GM12878 (cell line): ENCODE results near the gene ANAPC2. TPM values are rescaled to one million over a fixed set of nuclear protein-coding genes. Genes with fewer than 3 reads are reported as not detected.

Experiments
- ATAC-seq: fragments of 200-7000 bp; cut with Tn5 transposase; 3 replicates; pipeline ENCODE4 v1.9.1; 2020; ENCODE audit warnings: mild to moderate bottlenecking, moderate library complexity
- BruUV-seq: library from RNA; stranded (reverse); fragments of 400-500 nt; replicated peaks from 2 replicates; lab custom pipeline; 2021; lab: Mats Ljungman, UMichigan
- CTCF ChIA-PET: fragments of 300-600 bp; sonication (Branson Sonifier 250); formaldehyde crosslinking; extraction: SDS; loops from one replicate; lab custom pipeline; 2021; ENCODE audit warnings: inconsistent platforms; lab: Yijun Ruan, JAX
- POLR2A ChIA-PET: fragments of 350-600 bp; formaldehyde crosslinking; extraction: SDS; loops from one replicate; lab custom pipeline; 2021; ENCODE audit warnings: inconsistent platforms; lab: Charles Lee
- RAD21 ChIA-PET: fragments of 300-600 bp; sonication (Branson Sonifier 250); formaldehyde crosslinking; loops from one replicate; lab custom pipeline; 2023; ENCODE audit warnings: antibody characterized with exemption; ENCODE audit not compliant: unreplicated experiment; lab: Charles Lee
- SMC1A ChIA-PET: fragments of 300-600 bp; sonication (Branson Sonifier 250); formaldehyde crosslinking; loops from one replicate; lab custom pipeline; 2023; ENCODE audit not compliant: unreplicated experiment, uncharacterized antibody; lab: Charles Lee
- DNase-seq: peaks from one replicate; pipeline ENCODE4 v3.0.0-alpha.2; 2011; ENCODE audit warnings: low read depth, low spot score
- FAIRE-seq: peaks from 3 replicates; lab custom pipeline; 2011; peaks lifted over from hg19 to GRCh38; lab: Jason Lieb, UNC
- H2AFZ ChIP-seq: 2 replicates; pipeline ENCODE4 v1.6.0; 2011; ENCODE audit warnings: low read depth, low read length, control low read depth; ENCODE audit not compliant: control insufficient read depth
- H3K27ac ChIP-seq: 2 replicates; pipeline ENCODE4 v1.5.1; 2011; ENCODE audit warnings: control low read depth; ENCODE audit not compliant: control insufficient read depth, insufficient read depth
- H3K27me3 ChIP-seq, 2 experiments: replicated peaks in 1 of 2; 2 replicates each; pipeline versions ENCODE4 v1.6.0 to v1.6.1; 2011; ENCODE audit warnings: low read length in 1 of 2; ENCODE audit not compliant: control insufficient read depth in 2 of 2, insufficient read depth in 2 of 2
- H3K36me3 ChIP-seq, 2 experiments: 2 replicates each; pipeline ENCODE4 v1.5.1; 2011; ENCODE audit warnings: low read length in 1 of 2; ENCODE audit not compliant: control insufficient read depth in 2 of 2, insufficient read depth in 2 of 2
- H3K4me1 ChIP-seq: 2 replicates; pipeline ENCODE4 v1.6.1; 2011; ENCODE audit warnings: mild to moderate bottlenecking, low read length, moderate library complexity, mixed read lengths; ENCODE audit not compliant: control insufficient read depth, insufficient read depth
- H3K4me2 ChIP-seq: 2 replicates; pipeline ENCODE4 v1.6.0; 2011; ENCODE audit warnings: control low read depth; ENCODE audit not compliant: control insufficient read depth, insufficient read depth
- H3K4me3 ChIP-seq: fragments of 200-600 bp; sonication (generic); 2 replicates; pipeline ENCODE4 v1.5.1; 2016
- H3K79me2 ChIP-seq: 2 replicates; pipeline ENCODE4 v1.6.0; 2011; ENCODE audit warnings: low read length; ENCODE audit not compliant: control insufficient read depth, insufficient read depth
- H3K9ac ChIP-seq: 2 replicates; pipeline ENCODE4 v1.8.0; 2011; ENCODE audit warnings: low read length, control low read depth, mixed read lengths; ENCODE audit not compliant: control insufficient read depth, insufficient read depth
- H3K9me3 ChIP-seq: replicated peaks from 3 replicates; pipeline ENCODE4 v1.5.1; 2011; ENCODE audit warnings: mild to moderate bottlenecking, low read length; ENCODE audit not compliant: control insufficient read depth, insufficient read depth
- H4K20me1 ChIP-seq: 2 replicates; pipeline ENCODE4 v1.6.0; 2011; ENCODE audit not compliant: control insufficient read depth, insufficient read depth
- HCFC1 ChIP-seq: fragments of 150-350 bp; IDR thresholded peaks from 2 replicates; pipeline ENCODE4 v1.6.1; 2014; ENCODE audit warnings: low read length
- IKZF2 ChIP-seq, 2 experiments: fragments of 450-650 bp; IDR thresholded peaks; 2 replicates each; pipeline ENCODE4 v1.6.1; 2017; ENCODE audit warnings: mild to moderate bottlenecking in 2 of 2, moderate library complexity in 2 of 2
- MTA3 ChIP-seq: IDR thresholded peaks from 2 replicates; pipeline ENCODE4 v1.6.1; 2012; ENCODE audit warnings: low read length, inconsistent platforms, borderline replicate concordance
- SUZ12 ChIP-seq: fragments of 200-600 bp; sonication (generic); IDR thresholded peaks from one replicate; pipeline ENCODE4 v1.6.1; 2018; ENCODE audit warnings: antibody characterized with exemption, mild to moderate bottlenecking; ENCODE audit not compliant: unreplicated experiment
- WGBS: methylation state at CpG from one replicate; pipeline ENCODE4 v1.1.6; 2016; ENCODE audit warnings: low lambda C conversion rate; ENCODE audit not compliant: insufficient replicate concordance, insufficient coverage; ENCODE audit errors: missing lambda C conversion rate; 5-methylcytosine and 5-hydroxymethylcytosine counted together
- in situ Hi-C: fragments of 300-500 bp; cut with MboI; formaldehyde crosslinking; loops from 9 replicates; pipeline ENCODE4 v1.14.3; 2018; ENCODE audit warnings: mixed read lengths
- intact Hi-C: fragments of 100-400 bp; cut with micrococcal nuclease; formaldehyde crosslinking; loops from one replicate; pipeline ENCODE4 v1.14.2; 2022; ENCODE audit not compliant: unreplicated experiment
- polyA plus RNA-seq, 11 experiments: library from polyadenylated mRNA; depleted of rRNA in 4 of 11; unstranded in 6 of 11; stranded (reverse) in 5 of 11; fragments of >200 nt; fragmentation: Nextera tagmentation in 4 of 11; fragmentation: Illumina TruSeq in 1 of 11; extraction: Ambion mirVana in 4 of 11; extraction: Trizol in 1 of 11; gene quantifications; 1 replicate in 1 of 11; 2 replicates in 10 of 11; pipeline versions ENCODE4 v1.2.1 to v1.2.3, GENCODE V29; 2011 to 2016; ENCODE audit warnings: inconsistent platforms in 2 of 11, missing spikeins in 2 of 11, low read depth in 1 of 11
- total RNA-seq, 4 experiments: library from RNA; depleted of rRNA in 3 of 4; stranded (reverse); fragments of >200 nt in 3 of 4; fragmentation: Illumina TruSeq in 1 of 4; extraction: Trizol in 1 of 4; gene quantifications; 2 replicates each; pipeline versions ENCODE4 v1.2.1 to v1.2.3, GENCODE V29; 2013 to 2021
- TF ChIP-seq, protein P1 (sequence below): IDR thresholded peaks from 2 replicates; pipeline ENCODE4 v1.6.1; 2012; ENCODE audit warnings: mild to moderate bottlenecking, low read depth, low read length

The ANAPC2 gene
- total and polyA plus RNA-seq, 10 of the 15 experiments (the other 5 are each of a cell fraction or from before 2014, with no cell fraction given), result 0.03 to 65.2 (median 20.5) TPM

DNA sequence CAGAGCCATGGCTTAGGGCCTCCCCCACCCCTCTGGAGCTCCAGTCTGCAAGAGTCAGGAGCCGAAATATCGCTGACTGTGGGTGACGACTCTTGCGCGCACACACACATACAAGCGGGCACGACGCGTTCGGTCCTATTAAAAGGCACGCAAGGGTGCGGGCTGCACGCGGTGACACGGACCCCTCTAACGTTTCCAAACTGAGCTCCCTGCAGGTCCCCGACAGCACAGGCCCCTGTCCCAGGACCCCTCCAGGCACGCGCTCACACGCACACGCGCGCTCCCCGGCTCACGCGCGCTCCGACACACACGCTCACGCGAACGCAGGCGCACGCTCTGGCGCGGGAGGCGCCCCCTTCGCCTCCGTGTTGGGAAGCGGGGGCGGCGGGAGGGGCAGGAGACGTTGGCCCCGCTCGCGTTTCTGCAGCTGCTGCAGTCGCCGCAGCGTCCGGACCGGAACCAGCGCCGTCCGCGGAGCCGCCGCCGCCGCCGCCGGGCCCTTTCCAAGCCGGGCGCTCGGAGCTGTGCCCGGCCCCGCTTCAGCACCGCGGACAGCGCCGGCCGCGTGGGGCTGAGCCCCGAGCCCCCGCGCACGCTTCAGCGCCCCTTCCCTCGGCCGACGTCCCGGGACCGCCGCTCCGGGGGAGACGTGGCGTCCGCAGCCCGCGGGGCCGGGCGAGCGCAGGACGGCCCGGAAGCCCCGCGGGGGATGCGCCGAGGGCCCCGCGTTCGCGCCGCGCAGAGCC lies 49.5 kb downstream of the ANAPC2 start, which contains the start of gene GRIN1:
Gene GRIN1 (plus strand): TSS at position 433 of the 746 bp plus-strand sequence. CDS start 333 bp downstream, outside the sequence.
- intact Hi-C loops (no loop called here), in situ Hi-C loops (no loop called here)
- no peak within 1 kb of the TSS for H3K4me2 ChIP-seq
- H3K36me3 ChIP-seq, result no peaks in the 10 kb centered on the region
- CTCF ChIA-PET, result interaction anchor here (0.9 to 1.7 kb wide), 2 partner anchors 9 to 21 kb away, joined by 3 to 4 read pairs; no protein-coding TSS in a partner anchor
- POLR2A ChIA-PET, result interaction anchor here (3.1 kb wide), 1 partner anchor 11 kb away, joined by 8 read pairs; no protein-coding TSS in a partner anchor
- ATAC-seq (no peak), FAIRE-seq (no peak), DNase-seq (no peak)
- H3K9me3 ChIP-seq, result no peaks in the 10 kb centered on the region; the same call in 2 of the 3 replicates
- no peaks in the 10 kb centered on the region for H3K79me2 ChIP-seq
- TF ChIP-seq HCFC1, result no peak
- TF ChIP-seq IKZF2 (IDR thresholded peaks at IDR 0.05), result no peak
- peak; percentile 60 for TF ChIP-seq SUZ12
- no peak for TF ChIP-seq MTA3
- TF ChIP-seq, protein P1, sequence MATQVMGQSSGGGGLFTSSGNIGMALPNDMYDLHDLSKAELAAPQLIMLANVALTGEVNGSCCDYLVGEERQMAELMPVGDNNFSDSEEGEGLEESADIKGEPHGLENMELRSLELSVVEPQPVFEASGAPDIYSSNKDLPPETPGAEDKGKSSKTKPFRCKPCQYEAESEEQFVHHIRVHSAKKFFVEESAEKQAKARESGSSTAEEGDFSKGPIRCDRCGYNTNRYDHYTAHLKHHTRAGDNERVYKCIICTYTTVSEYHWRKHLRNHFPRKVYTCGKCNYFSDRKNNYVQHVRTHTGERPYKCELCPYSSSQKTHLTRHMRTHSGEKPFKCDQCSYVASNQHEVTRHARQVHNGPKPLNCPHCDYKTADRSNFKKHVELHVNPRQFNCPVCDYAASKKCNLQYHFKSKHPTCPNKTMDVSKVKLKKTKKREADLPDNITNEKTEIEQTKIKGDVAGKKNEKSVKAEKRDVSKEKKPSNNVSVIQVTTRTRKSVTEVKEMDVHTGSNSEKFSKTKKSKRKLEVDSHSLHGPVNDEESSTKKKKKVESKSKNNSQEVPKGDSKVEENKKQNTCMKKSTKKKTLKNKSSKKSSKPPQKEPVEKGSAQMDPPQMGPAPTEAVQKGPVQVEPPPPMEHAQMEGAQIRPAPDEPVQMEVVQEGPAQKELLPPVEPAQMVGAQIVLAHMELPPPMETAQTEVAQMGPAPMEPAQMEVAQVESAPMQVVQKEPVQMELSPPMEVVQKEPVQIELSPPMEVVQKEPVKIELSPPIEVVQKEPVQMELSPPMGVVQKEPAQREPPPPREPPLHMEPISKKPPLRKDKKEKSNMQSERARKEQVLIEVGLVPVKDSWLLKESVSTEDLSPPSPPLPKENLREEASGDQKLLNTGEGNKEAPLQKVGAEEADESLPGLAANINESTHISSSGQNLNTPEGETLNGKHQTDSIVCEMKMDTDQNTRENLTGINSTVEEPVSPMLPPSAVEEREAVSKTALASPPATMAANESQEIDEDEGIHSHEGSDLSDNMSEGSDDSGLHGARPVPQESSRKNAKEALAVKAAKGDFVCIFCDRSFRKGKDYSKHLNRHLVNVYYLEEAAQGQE, result peak; percentile 85
- H3K27me3 ChIP-seq, result peaks cover 10 to 14% of the 10 kb centered on the region in 2 experiments
- no peaks in the 10 kb centered on the region for H4K20me1 ChIP-seq
- H3K9ac ChIP-seq, result no peak within 1 kb of the TSS
- no TSS peak for BruUV-seq
- SMC1A ChIA-PET, result no interaction called here
- no peak within 1 kb of the TSS for H2AFZ ChIP-seq
- RAD21 ChIA-PET, result no interaction called here
- H3K27ac ChIP-seq, result no peak within 1 kb of the TSS
- 31% methylated on average over 74 of the region's 104 CpGs for WGBS
- no peak within 1 kb of the TSS for H3K4me3 ChIP-seq
- H3K4me1 ChIP-seq, result no peaks in the 10 kb centered on the region
